A549 (cell line): ENCODE data around the gene ATXN10. TPM values are rescaled to one million over a fixed set of nuclear protein-coding genes. Genes with fewer than 3 reads are reported as not detected.
"Not testable (repeated sequence)": the region's sequence is repeated elsewhere in the genome, so short reads cannot be mapped to it uniquely, and the experiment has no call there.

Experiments
- ATAC-seq, 2 experiments: fragments of 200-7000 bp in 1 of 2; fragments of >200 bp in 1 of 2; cut with Nextera tagmentation in 1 of 2; cut with Tn5 transposase in 1 of 2; 3 replicates each; pipeline versions ENCODE4 v1.8.0 to v1.9.1; 2018 to 2020; ENCODE audit warnings: mild to moderate bottlenecking in 1 of 2, moderate library complexity in 1 of 2
- CTCF ChIA-PET: fragments of 300-600 bp; sonication (Branson Sonifier 250); formaldehyde crosslinking; extraction: SDS; loops from one replicate; lab custom pipeline; 2021; ENCODE audit warnings: antibody characterized with exemption, inconsistent platforms; lab: Yijun Ruan, JAX
- POLR2A ChIA-PET: fragments of 350-600 bp; formaldehyde crosslinking; extraction: SDS; loops from one replicate; lab custom pipeline; 2021; ENCODE audit warnings: antibody characterized with exemption, inconsistent platforms; lab: Yijun Ruan, JAX
- DNase-seq, 2 experiments: peaks; one replicate each; pipeline versions ENCODE4 v3.0.0 to v3.0.0-alpha.2; 2011 to 2016; ENCODE audit warnings: low read depth in 1 of 2, low spot score in 1 of 2
- FAIRE-seq: peaks from 2 replicates; lab custom pipeline; 2011; peaks lifted over from hg19 to GRCh38; lab: Jason Lieb, UNC
- H3K27ac ChIP-seq, 2 experiments: fragments of >200 bp; sonication (Bioruptor Twin); formaldehyde crosslinking; 3 replicates each; pipeline ENCODE4 v1.5.1; 2016 to 2017
- H3K4me1 ChIP-seq: fragments of >200 bp; sonication (Bioruptor Twin); formaldehyde crosslinking; 3 replicates; pipeline ENCODE4 v1.6.1; 2016
- H3K4me2 ChIP-seq: fragments of >200 bp; sonication (Bioruptor Twin); formaldehyde crosslinking; 3 replicates; pipeline ENCODE4 v1.6.1; 2016
- H3K4me3 ChIP-seq: fragments of >200 bp; sonication (Bioruptor Twin); formaldehyde crosslinking; 3 replicates; pipeline ENCODE4 v1.5.1; 2016
- H3K9me3 ChIP-seq: fragments of >200 bp; sonication (Bioruptor Twin); formaldehyde crosslinking; 3 replicates; pipeline ENCODE4 v1.6.1; 2016
- CBX8 ChIP-seq: fragments of 200-600 bp; sonication (generic); IDR thresholded peaks from 2 replicates; pipeline ENCODE4 v1.6.1; 2016
- CEBPB ChIP-seq, 2 experiments: fragments of >200 bp in 1 of 2; sonication (Bioruptor Twin) in 1 of 2; formaldehyde crosslinking in 1 of 2; IDR thresholded peaks; 2 replicates each; pipeline ENCODE4 v1.6.1; 2012 to 2016
- CHD4 ChIP-seq: fragments of 200-600 bp; sonication (generic); IDR thresholded peaks from 2 replicates; pipeline ENCODE4 v1.6.1; 2016; ENCODE audit warnings: antibody characterized with exemption, mild to moderate bottlenecking, borderline replicate concordance
- FOSL2 ChIP-seq, 2 experiments: fragments of 450-650 bp in 1 of 2; fragments of >200 bp in 1 of 2; sonication (Bioruptor Twin) in 1 of 2; formaldehyde crosslinking; IDR thresholded peaks; 2 replicates each; pipeline versions ENCODE4 v1.5.0 to v1.6.1; 2016 to 2020; ENCODE audit warnings: mild to moderate bottlenecking in 1 of 2, moderate library complexity in 1 of 2
- GATA3 ChIP-seq: IDR thresholded peaks from 2 replicates; pipeline ENCODE4 v1.6.1; 2012; ENCODE audit warnings: borderline replicate concordance
- MYC ChIP-seq: IDR thresholded peaks from 2 replicates; pipeline ENCODE4 v1.6.1; 2012; ENCODE audit warnings: mild to moderate bottlenecking, inconsistent platforms, low read length, improper control_type of control experiment, borderline replicate concordance
- NFE2L2 ChIP-seq: fragments of 150-350 bp; conservative IDR thresholded peaks from 2 replicates; pipeline ENCODE4 v1.6.1; 2014; ENCODE audit warnings: low read length
- NPAS2 ChIP-seq: fragments of 250-450 bp; sonication (Bioruptor Pico); IDR thresholded peaks from 2 replicates; pipeline ENCODE4 v1.8.0; 2022; ENCODE audit warnings: mild to moderate bottlenecking, moderate library complexity, borderline replicate concordance
- NR3C1 ChIP-seq: fragments of >200 bp; sonication (Bioruptor Twin); formaldehyde crosslinking; IDR thresholded peaks from 3 replicates; pipeline ENCODE4 v1.6.1; 2017
- RARB ChIP-seq: fragments of 250-450 bp; sonication (Bioruptor Pico); IDR thresholded peaks from 2 replicates; pipeline ENCODE4 v1.8.0; 2021; ENCODE audit warnings: mild to moderate bottlenecking, moderate library complexity
- RFX5 ChIP-seq: fragments of 450-650 bp; IDR thresholded peaks from 2 replicates; pipeline ENCODE4 v1.7.1; 2014; ENCODE audit warnings: antibody characterized with exemption, mild to moderate bottlenecking, moderate library complexity
- RNF2 ChIP-seq: fragments of 200-600 bp; sonication (generic); IDR thresholded peaks from 2 replicates; pipeline ENCODE4 v1.6.1; 2016; ENCODE audit warnings: low read depth, mild to moderate bottlenecking, antibody characterized with exemption, moderate library complexity, borderline replicate concordance
- TFCP2L1 ChIP-seq: fragments of 250-450 bp; sonication (Bioruptor Pico); IDR thresholded peaks from 2 replicates; pipeline ENCODE4 v1.5.0; 2021; ENCODE audit warnings: mild to moderate bottlenecking
- WGBS: methylation state at CpG from one replicate; pipeline ENCODE4 v1.1.6; 2017; ENCODE audit errors: missing lambda C conversion rate; 5-methylcytosine and 5-hydroxymethylcytosine counted together
- polyA plus RNA-seq, 4 experiments: library from polyadenylated mRNA; depleted of rRNA in 3 of 4; stranded (reverse); fragments of >200 nt; fragmentation: RNase III in 1 of 4; extraction: RNeasy Plus Mini Kit Qiagen cat#74134 plus additional on column Dnase treatment in 1 of 4; gene quantifications; 2 replicates in 3 of 4; 3 replicates in 1 of 4; pipeline ENCODE4 v1.2.3, GENCODE V29; 2011 to 2017
- TF ChIP-seq, protein P1 (sequence below): fragments of >200 bp; sonication (Bioruptor Twin); formaldehyde crosslinking; IDR thresholded peaks from 3 replicates; pipeline ENCODE4 v1.6.1; 2016
- TF ChIP-seq, protein P2 (sequence below): fragments of 150-350 bp; IDR thresholded peaks from 2 replicates; pipeline ENCODE4 v1.6.1; 2014; ENCODE audit warnings: low read depth, mild to moderate bottlenecking, low read length
- TF ChIP-seq, protein P3 (sequence below): IDR thresholded peaks from 2 replicates; pipeline ENCODE4 v1.6.1; 2012
- TF ChIP-seq, protein P4 (sequence below): fragments of >200 bp; sonication (Bioruptor Twin); formaldehyde crosslinking; IDR thresholded peaks from 2 replicates; pipeline ENCODE4 v1.6.1; 2016

Gene ATXN10
- polyA plus RNA-seq, 2 of the 4 experiments (the other 2 are of a cell fraction): 126 to 281 TPM

DNA sequence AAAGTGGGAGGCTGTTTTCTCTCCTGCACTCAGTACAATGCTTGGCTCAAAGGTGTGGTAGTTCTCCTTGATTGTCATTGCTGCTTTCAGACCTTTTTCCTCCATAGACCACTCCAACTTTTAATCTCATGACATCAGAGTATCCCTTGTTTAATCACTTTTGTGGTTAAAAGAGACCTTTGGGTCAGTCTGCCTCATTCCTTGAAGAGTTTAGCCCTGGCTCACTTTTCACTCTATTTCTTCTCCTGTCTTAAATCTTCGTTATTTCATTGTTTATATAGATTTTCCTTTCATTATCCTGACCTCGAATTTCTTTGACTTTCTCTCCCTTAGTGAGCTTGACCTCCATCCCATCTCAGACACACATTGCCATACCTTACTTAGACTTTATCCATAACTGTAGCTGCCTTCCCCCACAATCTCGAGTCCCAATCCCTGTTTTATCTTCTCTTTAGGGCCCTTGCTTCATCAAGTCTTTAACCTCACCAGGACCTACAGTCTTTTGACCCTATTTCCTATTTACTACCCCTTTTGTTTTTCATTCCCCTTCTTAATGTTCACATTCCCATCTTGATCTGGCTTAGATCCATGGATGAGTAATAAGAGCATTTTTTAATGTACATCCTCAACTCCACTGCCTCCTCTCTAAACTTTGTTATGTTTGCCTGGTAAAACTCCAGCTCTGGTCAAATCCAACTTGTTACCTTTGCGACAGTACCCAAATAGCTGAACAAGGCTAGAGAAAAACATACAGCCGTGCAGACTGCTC is 9.5 kb downstream of the ATXN10 start:
- Histone ChIP-seq H3K4me1 (peaks cover 96% of the 10 kb centered on the region), H3K9me3 (no peaks in the 10 kb centered on the region), H3K4me3 (no peak overlapping the region), H3K4me2 (peak overlapping the region; percentile 72)
- ATAC-seq: peak in 1 of 2 experiments; percentile 59; a peak in 3 of 6 replicates
- no peak for FAIRE-seq
- DNase-seq: peak in 1 of 2 experiments; percentile 42
- TF ChIP-seq MYC (no peak), CEBPB (IDR thresholded peaks at IDR 0.05) (peak in 1 of 2 experiments; percentile 36; a peak in 1 of 4 replicates), FOSL2 (IDR thresholded peaks at IDR 0.05) (no peak), FOSL2 (CRISPR knock-in tag; IDR thresholded peaks at IDR 0.05) (0 out of 2 replicates have a peak, but pooled peaks have one; percentile 3), RARB (CRISPR knock-in tag) (0 out of 2 replicates have a peak, but pooled peaks have one; percentile 11), GATA3 (peak; percentile 90)
- TF ChIP-seq, all 56 proteins: peak for 4
- CTCF ChIA-PET: interaction anchor here (2.1 kb wide), 1 partner anchor 35 kb away, joined by 9 read pairs; no protein-coding TSS in a partner anchor
- POLR2A ChIA-PET: no interaction called here
- peak overlapping the region; percentile 82 to 93 for H3K27ac ChIP-seq
- WGBS: 11% methylated on average over 5 of the region's 5 CpGs

DNA sequence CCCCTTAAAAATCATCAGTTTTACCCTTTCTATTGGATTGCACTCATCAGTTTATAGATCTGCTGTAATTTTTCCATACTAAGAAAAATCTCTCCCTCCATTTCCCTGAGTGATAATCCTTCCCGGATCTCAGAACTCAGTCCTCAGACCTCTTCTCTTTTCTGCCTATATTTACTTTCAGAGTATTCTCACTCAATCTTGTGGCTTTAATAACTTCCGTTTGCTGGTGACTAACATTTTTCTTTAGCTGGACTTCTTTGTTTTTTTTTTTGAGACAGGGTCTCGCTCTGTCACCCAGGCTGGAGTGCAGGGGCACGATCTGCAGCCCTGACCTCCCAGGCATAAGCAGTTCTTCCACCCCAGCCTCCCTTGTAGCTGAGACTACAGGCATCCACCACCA is 10.4 kb downstream of the ATXN10 start:
- Histone ChIP-seq H3K4me1 (peaks cover 100% of the 10 kb centered on the region), H3K4me3 (no peak overlapping the region), H3K4me2 (peak overlapping the region; percentile 72), H3K27ac (peak overlapping the region; percentile 82 to 93), H3K9me3 (no peaks in the 10 kb centered on the region)
- CTCF ChIA-PET: interaction anchor here (1.0 to 2.1 kb wide), 2 partner anchors 36 to 104 kb away, joined by 3 to 9 read pairs; no protein-coding TSS in a partner anchor
- 76% methylated on average over 4 of the region's 4 CpGs for WGBS
- POLR2A ChIA-PET: no interaction called here
- no peak for DNase-seq
- ATAC-seq: no peak
- TF ChIP-seq TFCP2L1 (no peak), CBX8 (no peak), CHD4 (no peak), NR3C1 (no peak)
- FAIRE-seq: no peak

DNA sequence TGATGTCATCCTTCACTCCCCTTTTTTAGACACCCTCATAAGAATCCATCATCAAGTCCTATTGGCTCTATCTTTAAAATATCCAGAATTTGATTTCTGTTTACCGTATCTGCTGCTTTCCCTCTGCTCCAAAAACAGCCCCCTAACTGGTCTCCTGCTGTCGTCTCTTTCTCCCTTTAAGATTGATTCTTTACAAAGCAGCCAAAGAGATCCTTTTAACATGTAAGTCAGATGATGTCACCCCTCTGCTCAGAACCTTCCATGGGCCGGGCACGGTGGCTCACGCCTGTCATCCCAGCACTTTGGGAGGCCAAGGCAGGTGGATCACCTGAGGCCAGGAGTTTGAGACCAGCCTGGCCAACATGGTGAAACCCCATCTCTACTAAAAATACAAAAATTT is 11.1 kb downstream of the ATXN10 start:
- peaks cover 100% of the 10 kb centered on the region for H3K4me1 ChIP-seq
- ATAC-seq, FAIRE-seq, H3K9me3 ChIP-seq, POLR2A ChIA-PET, H3K4me3 ChIP-seq, DNase-seq, H3K4me2 ChIP-seq: not testable (repeated sequence)
- H3K27ac ChIP-seq: peak overlapping the region; percentile 82 to 93; a peak in 4 of 6 replicates
- 93% methylated on average over 5 of the region's 5 CpGs for WGBS
- CTCF ChIA-PET: interaction anchor here (1.0 to 2.1 kb wide), 2 partner anchors 37 to 105 kb away, joined by 3 to 9 read pairs; no protein-coding TSS in a partner anchor

DNA sequence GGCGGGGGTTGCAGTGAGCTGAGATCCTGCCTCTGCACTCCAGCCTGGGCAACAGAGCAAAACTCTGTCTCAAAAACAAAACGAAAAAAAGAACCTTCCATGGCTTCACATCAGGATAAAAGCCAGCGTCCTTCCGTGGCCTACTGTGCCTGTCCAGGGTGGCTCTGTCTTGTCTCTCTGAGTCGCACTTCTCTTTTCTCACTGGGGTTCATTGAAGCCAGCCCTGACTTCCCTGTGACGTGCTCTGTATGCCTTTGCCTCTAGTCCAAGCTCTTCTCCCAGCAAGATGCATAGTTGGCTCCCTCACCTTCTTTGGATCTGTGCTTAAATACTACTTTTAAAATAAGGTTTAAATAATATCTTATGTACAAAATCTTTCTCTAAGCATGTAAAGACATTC is 11.6 kb downstream of the ATXN10 start:
- Histone ChIP-seq H3K4me3 (no peak overlapping the region), H3K9me3 (no peaks in the 10 kb centered on the region), H3K27ac (peak overlapping the region; percentile 93 to 97), H3K4me1 (peaks cover 100% of the 10 kb centered on the region), H3K4me2 (peak overlapping the region; percentile 67; the same call in 2 of the 3 replicates)
- ChIA-PET POLR2A (no interaction called here), CTCF (interaction anchor here (0.6 to 1.3 kb wide), 2 partner anchors 26 to 38 kb away, joined by 4 to 5 read pairs; no protein-coding TSS in a partner anchor)
- ATAC-seq (no peak), FAIRE-seq (no peak), DNase-seq (no peak)
- no peak for TF ChIP-seq NFE2L2
- TF ChIP-seq NPAS2 (CRISPR knock-in tag): no peak
- TF ChIP-seq RFX5: no peak
- TF ChIP-seq, protein P1, sequence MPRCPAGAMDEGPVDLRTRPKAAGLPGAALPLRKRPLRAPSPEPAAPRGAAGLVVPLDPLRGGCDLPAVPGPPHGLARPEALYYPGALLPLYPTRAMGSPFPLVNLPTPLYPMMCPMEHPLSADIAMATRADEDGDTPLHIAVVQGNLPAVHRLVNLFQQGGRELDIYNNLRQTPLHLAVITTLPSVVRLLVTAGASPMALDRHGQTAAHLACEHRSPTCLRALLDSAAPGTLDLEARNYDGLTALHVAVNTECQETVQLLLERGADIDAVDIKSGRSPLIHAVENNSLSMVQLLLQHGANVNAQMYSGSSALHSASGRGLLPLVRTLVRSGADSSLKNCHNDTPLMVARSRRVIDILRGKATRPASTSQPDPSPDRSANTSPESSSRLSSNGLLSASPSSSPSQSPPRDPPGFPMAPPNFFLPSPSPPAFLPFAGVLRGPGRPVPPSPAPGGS: no peak
- TF ChIP-seq RNF2: no peak
- TF ChIP-seq, protein P2, sequence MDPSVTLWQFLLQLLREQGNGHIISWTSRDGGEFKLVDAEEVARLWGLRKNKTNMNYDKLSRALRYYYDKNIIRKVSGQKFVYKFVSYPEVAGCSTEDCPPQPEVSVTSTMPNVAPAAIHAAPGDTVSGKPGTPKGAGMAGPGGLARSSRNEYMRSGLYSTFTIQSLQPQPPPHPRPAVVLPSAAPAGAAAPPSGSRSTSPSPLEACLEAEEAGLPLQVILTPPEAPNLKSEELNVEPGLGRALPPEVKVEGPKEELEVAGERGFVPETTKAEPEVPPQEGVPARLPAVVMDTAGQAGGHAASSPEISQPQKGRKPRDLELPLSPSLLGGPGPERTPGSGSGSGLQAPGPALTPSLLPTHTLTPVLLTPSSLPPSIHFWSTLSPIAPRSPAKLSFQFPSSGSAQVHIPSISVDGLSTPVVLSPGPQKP: no peak
- TF ChIP-seq FOSL2 (IDR thresholded peaks at IDR 0.05): no peak
- TF ChIP-seq FOSL2 (CRISPR knock-in tag; IDR thresholded peaks at IDR 0.05): no peak
- TF ChIP-seq, protein P3, sequence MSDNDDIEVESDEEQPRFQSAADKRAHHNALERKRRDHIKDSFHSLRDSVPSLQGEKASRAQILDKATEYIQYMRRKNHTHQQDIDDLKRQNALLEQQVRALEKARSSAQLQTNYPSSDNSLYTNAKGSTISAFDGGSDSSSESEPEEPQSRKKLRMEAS: no peak
- TF ChIP-seq, protein P4, sequence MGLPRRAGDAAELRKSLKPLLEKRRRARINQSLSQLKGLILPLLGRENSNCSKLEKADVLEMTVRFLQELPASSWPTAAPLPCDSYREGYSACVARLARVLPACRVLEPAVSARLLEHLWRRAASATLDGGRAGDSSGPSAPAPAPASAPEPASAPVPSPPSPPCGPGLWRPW: no peak
- WGBS: 93% methylated on average over 6 of the region's 6 CpGs
